H9 (cell line): ENCODE data around the gene TMED3. TPM values are rescaled to one million over a fixed set of nuclear protein-coding genes. Genes with fewer than 3 reads are reported as not detected.

ENCODE experiments used
- DNase-seq: peaks from one replicate; pipeline ENCODE4 v3.0.0-alpha.2; 2017
- H2AFZ ChIP-seq: one replicate; pipeline ENCODE4 v1.6.1; 2013; ENCODE audit warnings: mild to moderate bottlenecking, low read length, control low read depth, moderate library complexity
- H2AK5ac ChIP-seq: 2 replicates; pipeline ENCODE4 v1.6.1; 2013; ENCODE audit warnings: low read length, control low read depth, mixed read lengths; ENCODE audit not compliant: insufficient read length
- H2BK120ac ChIP-seq: one replicate; pipeline ENCODE4 v1.6.1; 2013; ENCODE audit warnings: low read depth, mild to moderate bottlenecking, low read length, control low read depth, inconsistent platforms; ENCODE audit not compliant: poor library complexity, severe bottlenecking
- H2BK12ac ChIP-seq: 2 replicates; pipeline ENCODE4 v1.6.1; 2013; ENCODE audit warnings: low read length, control low read depth, mixed read lengths, low read depth; ENCODE audit not compliant: insufficient read length
- H2BK15ac ChIP-seq: 2 replicates; pipeline ENCODE4 v1.6.1; 2013; ENCODE audit warnings: low read depth, low read length, control low read depth
- H2BK20ac ChIP-seq: one replicate; pipeline ENCODE4 v1.6.1; 2013; ENCODE audit warnings: low read depth, mild to moderate bottlenecking, low read length, control low read depth, inconsistent platforms; ENCODE audit not compliant: poor library complexity, severe bottlenecking
- H2BK5ac ChIP-seq: 2 replicates; pipeline ENCODE4 v1.6.1; 2013; ENCODE audit warnings: low read length, control low read depth, mixed read lengths; ENCODE audit not compliant: insufficient read length
- H3K14ac ChIP-seq: 2 replicates; pipeline ENCODE4 v1.6.1; 2013; ENCODE audit warnings: low read length, control low read depth; ENCODE audit not compliant: insufficient read depth
- H3K18ac ChIP-seq: 2 replicates; pipeline ENCODE4 v1.6.1; 2013; ENCODE audit warnings: low read depth, mild to moderate bottlenecking, mixed read lengths, low read length, control low read depth; ENCODE audit not compliant: insufficient read length
- H3K23ac ChIP-seq: 2 replicates; pipeline ENCODE4 v1.6.1; 2013; ENCODE audit warnings: low read length, control low read depth, mixed read lengths, low read depth; ENCODE audit not compliant: insufficient read length
- H3K23me2 ChIP-seq: 2 replicates; pipeline ENCODE4 v1.6.1; 2013; ENCODE audit warnings: low read depth, mild to moderate bottlenecking, mixed read lengths, low read length, control low read depth; ENCODE audit not compliant: insufficient read length, poor library complexity, severe bottlenecking
- H3K27ac ChIP-seq: 2 replicates; pipeline ENCODE4 v1.5.1; 2013; ENCODE audit warnings: low read length, control low read depth, mixed read lengths, low read depth; ENCODE audit not compliant: insufficient read length
- H3K27me3 ChIP-seq: 2 replicates; pipeline ENCODE4 v1.6.1; 2013; ENCODE audit warnings: low read length, control low read depth, inconsistent platforms; ENCODE audit not compliant: insufficient read depth
- H3K4ac ChIP-seq: 2 replicates; pipeline ENCODE4 v1.6.1; 2013; ENCODE audit warnings: low read depth, mild to moderate bottlenecking, control low read depth, inconsistent platforms, low read length, moderate library complexity
- H3K4me1 ChIP-seq: 2 replicates; pipeline ENCODE4 v1.6.1; 2013; ENCODE audit warnings: low read length, control low read depth, inconsistent platforms; ENCODE audit not compliant: insufficient read depth
- H3K4me2 ChIP-seq: 2 replicates; pipeline ENCODE4 v1.6.1; 2013; ENCODE audit warnings: low read length, control low read depth, mixed read lengths; ENCODE audit not compliant: insufficient read length, insufficient read depth
- H3K56ac ChIP-seq: 2 replicates; pipeline ENCODE4 v1.6.1; 2013; ENCODE audit warnings: low read depth, mild to moderate bottlenecking, mixed read lengths, low read length, control low read depth; ENCODE audit not compliant: insufficient read length
- H3K79me1 ChIP-seq: 2 replicates; pipeline ENCODE4 v1.6.1; 2013; ENCODE audit warnings: low read depth, mild to moderate bottlenecking, moderate library complexity, low read length, control low read depth, inconsistent platforms; ENCODE audit not compliant: insufficient read depth, poor library complexity, severe bottlenecking
- H3K79me2 ChIP-seq: 2 replicates; pipeline ENCODE4 v1.6.1; 2013; ENCODE audit warnings: low read length, control low read depth, inconsistent platforms; ENCODE audit not compliant: insufficient read depth
- H3K9ac ChIP-seq: 2 replicates; pipeline ENCODE4 v1.6.1; 2013; ENCODE audit warnings: low read length, control low read depth, mixed read lengths; ENCODE audit not compliant: insufficient read length; ENCODE audit errors: extremely low read depth
- H3K9me3 ChIP-seq: one replicate; pipeline ENCODE4 v1.6.1; 2013; ENCODE audit warnings: low read depth, low read length, inconsistent platforms; ENCODE audit not compliant: control insufficient read depth
- H3T11ph ChIP-seq: one replicate; pipeline ENCODE4 v1.6.1; 2013; ENCODE audit warnings: mild to moderate bottlenecking, low read length, control low read depth, inconsistent platforms
- H4K20me1 ChIP-seq: one replicate; pipeline ENCODE4 v1.6.1; 2013; ENCODE audit not compliant: control insufficient read depth, insufficient read length, insufficient read depth
- H4K5ac ChIP-seq: 2 replicates; pipeline ENCODE4 v1.6.1; 2013; ENCODE audit warnings: low read depth, mild to moderate bottlenecking, mixed read lengths, low read length, control low read depth; ENCODE audit not compliant: insufficient read length
- H4K8ac ChIP-seq: replicated peaks from 2 replicates; pipeline ENCODE4 v1.6.1; 2013; ENCODE audit warnings: low read length, control low read depth, mixed read lengths, low read depth; ENCODE audit not compliant: insufficient read length
- H4K91ac ChIP-seq: 2 replicates; pipeline ENCODE4 v1.6.1; 2013; ENCODE audit warnings: low read depth, mild to moderate bottlenecking, moderate library complexity, mixed read lengths, low read length, control low read depth; ENCODE audit not compliant: insufficient read length
- H3K27ac Mint-ChIP-seq, 3 experiments: 2 replicates in 2 of 3; 3 replicates in 1 of 3; pipeline ENCODE4 v1.8.0; 2020 to 2021; ENCODE audit warnings: mixed read lengths in 3 of 3, mild to moderate bottlenecking in 1 of 3, moderate library complexity in 1 of 3
- H3K27me3 Mint-ChIP-seq: 2 replicates; pipeline ENCODE4 v1.8.0; 2021; ENCODE audit warnings: low read depth, mild to moderate bottlenecking, moderate library complexity, mixed read lengths
- H3K36me3 Mint-ChIP-seq, 3 experiments: 2 replicates in 2 of 3; 3 replicates in 1 of 3; pipeline ENCODE4 v1.8.0; 2020 to 2021; ENCODE audit warnings: low read depth in 3 of 3, mixed read lengths in 3 of 3; ENCODE audit not compliant: insufficient read depth in 1 of 3
- H3K4me1 Mint-ChIP-seq, 2 experiments: 2 replicates each; pipeline ENCODE4 v1.8.0; 2020; ENCODE audit warnings: mixed read lengths in 2 of 2
- H3K4me3 Mint-ChIP-seq, 2 experiments: 2 replicates in 1 of 2; 3 replicates in 1 of 2; pipeline ENCODE4 v1.8.0; 2020 to 2021; ENCODE audit warnings: mild to moderate bottlenecking in 2 of 2, mixed read lengths in 2 of 2, moderate library complexity in 1 of 2
- H3K9me3 Mint-ChIP-seq, 2 experiments: 2 replicates in 1 of 2; 3 replicates in 1 of 2; pipeline ENCODE4 v1.8.0; 2020; ENCODE audit warnings: mild to moderate bottlenecking in 2 of 2, mixed read lengths in 2 of 2, moderate library complexity in 1 of 2
- WGBS: extraction: QIAGEN DNeasy Blood & Tissue Kit; methylation state at CpG from one replicate; pipeline ENCODE4 v1.1.7; 2013; ENCODE audit warnings: missing lambda C conversion rate, low lambda C conversion rate, mixed read lengths; ENCODE audit not compliant: insufficient read length; ENCODE audit errors: extremely low coverage; 5-methylcytosine and 5-hydroxymethylcytosine counted together
- total RNA-seq: library from RNA; stranded (reverse); gene quantifications from 2 replicates; pipeline ENCODE4 v1.2.1, GENCODE V29; 2021
- TF ChIP-seq, protein P1 (sequence below): fragments of 200-600 bp; sonication (generic); conservative IDR thresholded peaks from 3 replicates; pipeline ENCODE4 v1.8.0; 2021; ENCODE audit warnings: antibody characterized with exemption, mild to moderate bottlenecking

TMED3 gene
- total RNA-seq, 1 experiment from 2014 or later, result 46.4 TPM

- H3K14ac ChIP-seq, result no peak overlapping the region
- H3K27ac ChIP-seq, result no peak overlapping the region
- no peak overlapping the region for H3K18ac ChIP-seq
- no peaks in the 10 kb centered on the region for H3K4me1 Mint-ChIP-seq
- H3K4ac ChIP-seq, result no peak overlapping the region
- no peak overlapping the region for H3T11ph ChIP-seq
- no peaks in the 10 kb centered on the region for H3K79me1 ChIP-seq
- H3K79me2 ChIP-seq, result no peaks in the 10 kb centered on the region
- H4K8ac ChIP-seq, result no peak overlapping the region
- no peak overlapping the region for H2BK120ac ChIP-seq
- H3K27me3 ChIP-seq, result no peaks in the 10 kb centered on the region
- H2AFZ ChIP-seq, result no peak overlapping the region
- H3K27ac Mint-ChIP-seq, result no peak overlapping the region
- no peak overlapping the region for H2BK5ac ChIP-seq
- no peak overlapping the region for H3K56ac ChIP-seq
- no peak overlapping the region for H3K4me2 ChIP-seq
- no peaks in the 10 kb centered on the region for H3K36me3 Mint-ChIP-seq
- TF ChIP-seq, protein P1, sequence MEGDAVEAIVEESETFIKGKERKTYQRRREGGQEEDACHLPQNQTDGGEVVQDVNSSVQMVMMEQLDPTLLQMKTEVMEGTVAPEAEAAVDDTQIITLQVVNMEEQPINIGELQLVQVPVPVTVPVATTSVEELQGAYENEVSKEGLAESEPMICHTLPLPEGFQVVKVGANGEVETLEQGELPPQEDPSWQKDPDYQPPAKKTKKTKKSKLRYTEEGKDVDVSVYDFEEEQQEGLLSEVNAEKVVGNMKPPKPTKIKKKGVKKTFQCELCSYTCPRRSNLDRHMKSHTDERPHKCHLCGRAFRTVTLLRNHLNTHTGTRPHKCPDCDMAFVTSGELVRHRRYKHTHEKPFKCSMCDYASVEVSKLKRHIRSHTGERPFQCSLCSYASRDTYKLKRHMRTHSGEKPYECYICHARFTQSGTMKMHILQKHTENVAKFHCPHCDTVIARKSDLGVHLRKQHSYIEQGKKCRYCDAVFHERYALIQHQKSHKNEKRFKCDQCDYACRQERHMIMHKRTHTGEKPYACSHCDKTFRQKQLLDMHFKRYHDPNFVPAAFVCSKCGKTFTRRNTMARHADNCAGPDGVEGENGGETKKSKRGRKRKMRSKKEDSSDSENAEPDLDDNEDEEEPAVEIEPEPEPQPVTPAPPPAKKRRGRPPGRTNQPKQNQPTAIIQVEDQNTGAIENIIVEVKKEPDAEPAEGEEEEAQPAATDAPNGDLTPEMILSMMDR, result peak; percentile 56
- H4K91ac ChIP-seq, result no peak overlapping the region
- no peaks in the 10 kb centered on the region for H3K23me2 ChIP-seq
- WGBS, result no CpG with 5 or more reads among the region's 4 CpGs
- H3K9ac ChIP-seq, result no peak overlapping the region
- DNase-seq, result no peak
- H4K20me1 ChIP-seq, result no peaks in the 10 kb centered on the region
- no peaks in the 10 kb centered on the region for H3K9me3 Mint-ChIP-seq
- H2BK12ac ChIP-seq, result no peak overlapping the region
- H3K23ac ChIP-seq, result no peak overlapping the region
- H4K5ac ChIP-seq, result no peak overlapping the region
- H2BK15ac ChIP-seq, result no peak overlapping the region
- H3K9me3 ChIP-seq, result no peaks in the 10 kb centered on the region
- H3K4me1 ChIP-seq, result no peaks in the 10 kb centered on the region
- H2BK20ac ChIP-seq, result no peak overlapping the region
- peaks cover 50% of the 10 kb centered on the region for H3K27me3 Mint-ChIP-seq
- no peak overlapping the region for H3K4me3 Mint-ChIP-seq
- no peak overlapping the region for H2AK5ac ChIP-seq
Observed at GRCh38 chr15:79296583-79296982, 14.3 kb upstream of the TMED3 start.
